ENCODE data around the gene HTRA3.

HTRA3 gene

GRCh38 chr4:8228319-8229250 is 41.0 kb upstream of the HTRA3 start:
- peak overlapping the region; percentile 69 for H3K56ac ChIP-seq (ENCODE audit: low read length)
- peak; percentile 39 for DNase-seq

GRCh38 chr4:8229331-8229975 is 40.1 kb upstream of the HTRA3 start:
- no peaks in the 10 kb centered on the region for H3K79me2 ChIP-seq (ENCODE audit: control insufficient read depth, insufficient read depth, low read length)
- H3K9ac ChIP-seq (ENCODE audit: low read length) = no peak overlapping the region
- H3K27ac ChIP-seq (ENCODE audit: low read depth, low read length) = no peak overlapping the region
- H3K18ac ChIP-seq (ENCODE audit: low read length) = no peak overlapping the region
- no peaks in the 10 kb centered on the region for H3K27me3 ChIP-seq (ENCODE audit: insufficient read depth, low read length, poor library complexity)
- WGBS (ENCODE audit: extremely low coverage, insufficient coverage, low lambda C conversion rate) = 100% methylated on average over 3 of the region's 17 CpGs
- no peak overlapping the region for H3K4me2 ChIP-seq (ENCODE audit: low read length)
- H3K36me3 ChIP-seq (ENCODE audit: control insufficient read depth, insufficient read depth, low read length) = no peaks in the 10 kb centered on the region
- H3K4ac ChIP-seq (ENCODE audit: low read depth, low read length) = no peak overlapping the region
- H2BK120ac ChIP-seq (ENCODE audit: low read depth, low read length) = no peak overlapping the region
- H4K5ac ChIP-seq (ENCODE audit: low read length) = no peak overlapping the region
- no peak overlapping the region for H3K56ac ChIP-seq (ENCODE audit: low read length)
- H2BK5ac ChIP-seq (ENCODE audit: low read length) = no peak overlapping the region
- H2BK15ac ChIP-seq (replicated peaks; ENCODE audit: low read depth) = no peak overlapping the region
- H3K23ac ChIP-seq (ENCODE audit: low read length) = no peak overlapping the region
- no peaks in the 10 kb centered on the region for H3K79me1 ChIP-seq (ENCODE audit: low read length)
- no peak for DNase-seq
- H3K4me1 ChIP-seq (ENCODE audit: control insufficient read depth, low read depth, low read length) = peaks cover 13% of the 10 kb centered on the region
- no peak overlapping the region for H3K4me3 ChIP-seq (ENCODE audit: low read length)
- no peak overlapping the region for H2AK5ac ChIP-seq (ENCODE audit: low read length)
- H4K8ac ChIP-seq (ENCODE audit: low read depth, low read length) = no peak overlapping the region

More at GRCh38 chr4:8228319-8229250, 41.0 kb upstream of the HTRA3 start:
- Histone ChIP-seq H2BK5ac (ENCODE audit: low read length) (peak overlapping the region; percentile 74), H3K36me3 (ENCODE audit: control insufficient read depth, insufficient read depth, low read length) (no peaks in the 10 kb centered on the region), H3K79me2 (ENCODE audit: control insufficient read depth, insufficient read depth, low read length) (no peaks in the 10 kb centered on the region), H3K4ac (ENCODE audit: low read depth, low read length) (peak overlapping the region; percentile 26), H3K23ac (ENCODE audit: low read length) (peak overlapping the region; percentile 95), H4K8ac (ENCODE audit: low read depth, low read length) (no peak overlapping the region), H3K18ac (ENCODE audit: low read length) (peak overlapping the region; percentile 19), H2BK15ac (replicated peaks; ENCODE audit: low read depth) (no peak overlapping the region), H3K27ac (ENCODE audit: low read depth, low read length) (no peak overlapping the region), H2AK5ac (ENCODE audit: low read length) (peak overlapping the region; percentile 90), H3K4me3 (ENCODE audit: low read length) (no peak overlapping the region), H3K9ac (ENCODE audit: low read length) (no peak overlapping the region), H3K4me2 (ENCODE audit: low read length) (no peak overlapping the region), H3K79me1 (ENCODE audit: low read length) (no peaks in the 10 kb centered on the region), H4K5ac (ENCODE audit: low read length) (no peak overlapping the region), H2BK120ac (ENCODE audit: low read depth, low read length) (no peak overlapping the region), H3K4me1 (ENCODE audit: control insufficient read depth, low read depth, low read length) (peaks cover 13% of the 10 kb centered on the region), H3K27me3 (ENCODE audit: insufficient read depth, low read length, poor library complexity) (no peaks in the 10 kb centered on the region)
- no CpG with 5 or more reads among the region's 39 CpGs for WGBS (ENCODE audit: extremely low coverage, insufficient coverage, low lambda C conversion rate)

GRCh38 chr4:8230033-8230432 is 39.5 kb upstream of the HTRA3 start:
- H3K4me2 ChIP-seq (ENCODE audit: low read length) = no peak overlapping the region
- H3K18ac ChIP-seq (ENCODE audit: low read length) = no peak overlapping the region
- H3K27ac ChIP-seq (ENCODE audit: low read depth, low read length) = no peak overlapping the region
- H2BK15ac ChIP-seq (replicated peaks; ENCODE audit: low read depth) = no peak overlapping the region
- H3K79me1 ChIP-seq (ENCODE audit: low read length) = no peaks in the 10 kb centered on the region
- no peak overlapping the region for H3K4me3 ChIP-seq (ENCODE audit: low read length)
- no peaks in the 10 kb centered on the region for H3K36me3 ChIP-seq (ENCODE audit: control insufficient read depth, insufficient read depth, low read length)
- H2AK5ac ChIP-seq (ENCODE audit: low read length) = no peak overlapping the region
- H2BK5ac ChIP-seq (ENCODE audit: low read length) = no peak overlapping the region
- no peak overlapping the region for H2BK120ac ChIP-seq (ENCODE audit: low read depth, low read length)
- peaks cover 11% of the 10 kb centered on the region for H3K4me1 ChIP-seq (ENCODE audit: control insufficient read depth, low read depth, low read length)
- H3K23ac ChIP-seq (ENCODE audit: low read length) = no peak overlapping the region
- H3K4ac ChIP-seq (ENCODE audit: low read depth, low read length) = no peak overlapping the region
- DNase-seq = no peak
- no CpG with 5 or more reads among the region's 11 CpGs for WGBS (ENCODE audit: extremely low coverage, insufficient coverage, low lambda C conversion rate)
- no peak overlapping the region for H4K5ac ChIP-seq (ENCODE audit: low read length)
- H3K56ac ChIP-seq (ENCODE audit: low read length) = no peak overlapping the region
- no peaks in the 10 kb centered on the region for H3K79me2 ChIP-seq (ENCODE audit: control insufficient read depth, insufficient read depth, low read length)
- no peak overlapping the region for H3K9ac ChIP-seq (ENCODE audit: low read length)
- no peaks in the 10 kb centered on the region for H3K27me3 ChIP-seq (ENCODE audit: insufficient read depth, low read length, poor library complexity)
- H4K8ac ChIP-seq (ENCODE audit: low read depth, low read length) = no peak overlapping the region

- Histone ChIP-seq H3K79me1 (ENCODE audit: low read length) (no peaks in the 10 kb centered on the region), H2BK5ac (ENCODE audit: low read length) (no peak overlapping the region)
Measured at GRCh38 chr4:8230891-8231290, 38.7 kb upstream of the HTRA3 start.

GRCh38 chr4:8231551-8232049 is 38.0 kb upstream of the HTRA3 start:
- no peak overlapping the region for H4K5ac ChIP-seq (ENCODE audit: low read length)
- no peak overlapping the region for H3K9ac ChIP-seq (ENCODE audit: low read length)
- H3K4me1 ChIP-seq (ENCODE audit: control insufficient read depth, low read depth, low read length) = no peaks in the 10 kb centered on the region
- H3K36me3 ChIP-seq (ENCODE audit: control insufficient read depth, insufficient read depth, low read length) = no peaks in the 10 kb centered on the region
- no CpG with 5 or more reads among the region's 21 CpGs for WGBS (ENCODE audit: extremely low coverage, insufficient coverage, low lambda C conversion rate)
- H3K4me2 ChIP-seq (ENCODE audit: low read length) = no peak overlapping the region
- H3K23ac ChIP-seq (ENCODE audit: low read length) = peak overlapping the region; percentile 4
- no peaks in the 10 kb centered on the region for H3K79me2 ChIP-seq (ENCODE audit: control insufficient read depth, insufficient read depth, low read length)
- no peaks in the 10 kb centered on the region for H3K79me1 ChIP-seq (ENCODE audit: low read length)
- no peak overlapping the region for H3K27ac ChIP-seq (ENCODE audit: low read depth, low read length)
- DNase-seq = no peak
- no peak overlapping the region for H3K4me3 ChIP-seq (ENCODE audit: low read length)
- no peak overlapping the region for H2BK15ac ChIP-seq (replicated peaks; ENCODE audit: low read depth)
- no peak overlapping the region for H4K8ac ChIP-seq (ENCODE audit: low read depth, low read length)
- H3K27me3 ChIP-seq (ENCODE audit: insufficient read depth, low read length, poor library complexity) = no peaks in the 10 kb centered on the region
- no peak overlapping the region for H2BK120ac ChIP-seq (ENCODE audit: low read depth, low read length)
- no peak overlapping the region for H2AK5ac ChIP-seq (ENCODE audit: low read length)
- no peak overlapping the region for H3K4ac ChIP-seq (ENCODE audit: low read depth, low read length)
- H2BK5ac ChIP-seq (ENCODE audit: low read length) = no peak overlapping the region
- H3K56ac ChIP-seq (ENCODE audit: low read length) = peak overlapping the region; percentile 60
- H3K18ac ChIP-seq (ENCODE audit: low read length) = no peak overlapping the region

More at GRCh38 chr4:8230891-8231290, 38.7 kb upstream of the HTRA3 start:
- Histone ChIP-seq H3K9ac (ENCODE audit: low read length) (no peak overlapping the region), H3K4me3 (ENCODE audit: low read length) (no peak overlapping the region), H3K4me2 (ENCODE audit: low read length) (no peak overlapping the region), H2BK120ac (ENCODE audit: low read depth, low read length) (no peak overlapping the region), H3K56ac (ENCODE audit: low read length) (no peak overlapping the region), H2BK15ac (replicated peaks; ENCODE audit: low read depth) (no peak overlapping the region), H4K5ac (ENCODE audit: low read length) (no peak overlapping the region), H4K8ac (ENCODE audit: low read depth, low read length) (no peak overlapping the region), H3K4me1 (ENCODE audit: control insufficient read depth, low read depth, low read length) (peaks cover 4% of the 10 kb centered on the region), H3K4ac (ENCODE audit: low read depth, low read length) (no peak overlapping the region), H3K27me3 (ENCODE audit: insufficient read depth, low read length, poor library complexity) (no peaks in the 10 kb centered on the region), H3K79me2 (ENCODE audit: control insufficient read depth, insufficient read depth, low read length) (no peaks in the 10 kb centered on the region), H3K23ac (ENCODE audit: low read length) (peak overlapping the region; percentile 4), H3K36me3 (ENCODE audit: control insufficient read depth, insufficient read depth, low read length) (no peaks in the 10 kb centered on the region), H2AK5ac (ENCODE audit: low read length) (no peak overlapping the region), H3K18ac (ENCODE audit: low read length) (no peak overlapping the region), H3K27ac (ENCODE audit: low read depth, low read length) (no peak overlapping the region)
- DNase-seq = no peak
- WGBS (ENCODE audit: extremely low coverage, insufficient coverage, low lambda C conversion rate) = no CpG with 5 or more reads among the region's 10 CpGs

Measured in mesendoderm (in vitro differentiated cells).